ENCODE measurements around the gene MLST8.

MLST8 gene

DNA sequence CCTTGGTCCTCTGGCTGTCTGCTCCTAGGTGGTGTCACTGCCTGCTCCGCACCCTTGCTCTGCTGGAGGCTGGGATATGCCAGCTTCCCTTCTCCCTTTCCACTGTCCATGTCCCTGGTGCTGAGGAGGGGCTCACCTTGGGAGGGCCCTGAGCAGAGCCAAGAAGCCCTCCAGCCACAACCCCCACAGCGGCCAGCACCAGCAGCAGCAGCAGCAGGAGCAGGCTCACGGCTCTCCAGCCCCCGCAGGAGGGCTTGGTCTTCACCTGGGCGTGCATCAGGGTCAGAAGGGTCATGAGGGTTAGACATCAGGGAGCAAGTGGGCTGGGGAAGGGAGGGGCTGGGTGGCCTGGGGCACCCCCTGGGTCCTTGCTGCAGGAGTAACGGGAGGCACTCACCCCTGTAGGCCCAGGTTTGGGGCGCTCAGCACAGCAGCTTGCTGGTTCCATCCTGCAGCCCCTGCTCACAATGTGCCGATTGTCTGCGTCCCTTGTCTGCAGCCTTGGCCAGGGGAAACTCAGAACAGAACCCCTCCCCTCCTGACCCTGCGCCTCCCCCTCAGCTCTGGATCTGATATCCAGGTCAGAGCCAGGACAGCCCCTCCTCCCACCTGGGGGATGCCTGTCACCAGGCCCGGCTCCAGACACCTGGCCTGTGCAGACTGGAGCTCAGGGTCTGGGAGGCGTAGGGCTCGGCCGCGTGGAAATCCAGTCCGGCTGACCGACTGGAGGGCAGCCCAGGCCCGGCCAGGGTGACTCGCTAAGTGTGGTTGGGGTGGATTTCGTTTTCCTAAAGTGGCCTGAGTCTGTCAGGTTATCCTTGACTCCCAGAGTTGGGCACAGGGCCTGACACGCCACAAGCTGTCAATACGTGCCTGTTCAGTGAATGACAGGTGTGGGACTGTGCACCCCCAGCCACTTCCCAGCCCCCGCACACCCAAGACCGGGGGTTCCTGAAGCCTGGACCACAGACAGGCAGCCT, 5.4 kb downstream of the MLST8 start, which contains the start of gene BRICD5:
Gene BRICD5, minus strand, starts transcription at position 478 of the 980 bp plus-strand sequence. Its CDS starts 30 bp downstream, at position 448.
- no peak for DNase-seq

DNA sequence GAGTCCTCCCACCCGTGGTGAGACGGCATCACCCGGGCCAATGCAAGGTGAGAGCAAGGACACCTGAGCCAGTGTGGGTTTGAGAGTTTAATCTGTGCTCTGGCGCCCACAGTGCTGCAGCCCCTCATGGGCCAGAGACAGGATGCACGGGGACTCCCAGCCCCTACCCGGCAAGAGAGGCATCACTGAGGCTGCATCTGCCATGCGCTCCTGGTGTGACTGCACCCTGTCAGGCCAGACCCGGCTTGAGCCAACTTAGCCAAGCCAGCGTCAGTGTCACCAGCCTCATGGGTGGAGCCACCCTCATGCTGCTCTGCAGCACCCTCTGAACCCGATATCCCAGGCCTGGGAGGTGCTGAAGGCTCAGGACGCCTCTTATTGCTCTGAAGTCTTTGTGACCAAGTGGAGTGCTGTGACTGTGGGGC, 6.7 kb downstream of the MLST8 start:
- no peak for DNase-seq

DNA sequence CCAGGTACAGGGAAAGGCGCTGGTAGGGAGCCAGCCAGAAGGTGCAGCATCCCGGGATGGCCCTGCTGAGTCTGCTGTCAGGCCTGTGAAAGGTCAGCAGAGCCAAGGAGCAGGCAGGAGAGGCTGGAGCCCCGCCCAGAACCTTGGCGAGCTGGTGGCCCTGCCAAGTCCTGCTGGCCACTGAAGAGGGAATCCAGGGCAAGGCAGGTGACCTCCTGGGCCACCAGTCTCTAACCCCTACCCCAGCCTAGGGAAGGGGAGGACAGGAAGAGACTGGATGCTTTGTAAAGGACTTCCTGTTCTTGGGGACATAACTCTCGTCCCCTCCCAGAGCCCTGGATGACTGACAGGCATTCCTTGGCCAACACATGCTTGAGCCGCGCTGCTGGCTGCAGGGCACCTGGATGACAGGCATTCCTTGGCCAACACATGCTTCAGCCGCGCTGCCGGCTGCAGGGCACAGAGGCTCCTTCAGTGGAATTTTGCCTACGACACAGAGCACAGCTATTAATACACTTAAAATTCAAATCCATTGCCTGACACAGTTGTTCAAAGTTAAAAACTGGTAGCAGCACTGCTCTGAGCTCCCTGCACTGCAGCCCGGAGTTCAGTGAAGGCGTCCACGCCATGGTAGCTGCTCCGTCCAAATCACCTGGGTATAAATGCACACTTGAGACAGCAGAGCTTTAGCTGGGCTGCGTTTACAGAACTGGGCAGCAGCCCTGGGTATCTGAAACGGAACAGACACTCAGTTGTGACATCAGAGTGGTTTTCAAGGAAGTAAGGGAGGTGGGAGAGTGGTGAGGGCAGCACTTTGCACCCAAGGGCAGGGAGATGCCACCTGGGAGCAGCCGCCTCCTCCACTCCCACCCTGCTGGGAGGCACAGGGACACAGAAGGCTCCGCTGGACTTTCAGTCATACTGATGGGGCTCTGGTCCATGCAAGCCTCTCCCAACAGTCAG, 7.4 kb downstream of the MLST8 start:
- DNase-seq, result no peak

DNA sequence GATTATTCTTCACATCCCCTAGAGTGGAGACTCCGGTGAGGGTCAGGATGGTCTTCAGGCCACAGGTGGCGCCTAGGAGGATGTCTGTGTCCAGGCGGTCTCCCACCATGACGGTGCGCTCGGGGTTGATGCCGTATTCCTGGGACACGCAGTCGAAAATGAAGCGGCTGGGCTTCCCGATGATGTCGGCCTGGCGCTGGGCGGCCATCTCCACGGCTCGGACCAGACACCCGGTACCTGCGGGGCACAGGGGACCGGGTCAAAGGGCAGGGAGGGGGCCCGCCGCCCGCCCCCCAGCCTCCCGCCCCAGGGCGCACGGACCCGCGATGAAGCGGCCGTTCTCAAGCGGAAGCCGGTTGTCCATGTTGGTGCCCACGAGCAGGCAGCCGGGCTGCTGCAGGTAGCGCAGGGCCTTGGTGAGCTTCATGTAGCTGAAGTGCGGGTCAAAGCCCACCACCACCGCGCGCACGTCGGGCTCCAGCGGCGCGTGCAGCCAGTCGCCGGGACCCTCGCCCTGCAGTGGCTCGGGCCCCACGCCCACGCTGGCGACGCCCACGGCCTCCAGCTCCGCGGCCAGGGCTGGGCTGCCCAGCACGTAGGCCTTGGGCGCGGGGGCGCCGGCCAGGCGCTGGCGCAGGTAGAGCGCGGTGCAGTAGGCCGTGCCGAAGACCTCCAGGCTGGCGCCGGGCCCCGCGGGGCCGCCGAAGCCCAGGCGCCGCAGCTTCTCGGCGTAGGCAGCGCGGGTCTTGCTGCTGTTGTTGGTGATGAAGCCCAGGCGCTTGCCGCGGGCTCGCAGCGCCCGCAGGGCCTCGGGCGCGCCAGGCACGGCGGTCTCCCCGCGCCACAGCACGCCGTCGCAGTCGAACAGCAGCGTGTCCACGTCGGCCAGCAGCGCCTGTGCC, 8.8 kb downstream of the MLST8 start:
- DNase-seq, result no peak

DNA sequence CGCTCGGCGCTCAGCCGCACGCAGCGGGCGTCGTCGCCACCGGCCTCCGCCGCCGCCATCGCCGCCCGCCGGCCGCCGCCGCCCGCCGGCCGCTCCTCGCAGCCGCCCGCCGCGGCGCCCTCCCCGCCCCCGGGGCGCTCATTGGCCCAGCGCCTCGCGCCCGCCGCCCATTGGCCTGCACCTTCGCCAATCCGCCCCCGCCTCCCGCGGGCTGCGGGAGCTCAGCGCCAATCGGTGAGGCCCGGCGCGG, 9.4 kb downstream of the MLST8 start, which contains the start of gene PGP:
Gene PGP, minus strand, starts transcription at position 122 of the 250 bp plus-strand sequence. Its CDS starts 63 bp downstream, at position 59.
- no peak for DNase-seq

DNA sequence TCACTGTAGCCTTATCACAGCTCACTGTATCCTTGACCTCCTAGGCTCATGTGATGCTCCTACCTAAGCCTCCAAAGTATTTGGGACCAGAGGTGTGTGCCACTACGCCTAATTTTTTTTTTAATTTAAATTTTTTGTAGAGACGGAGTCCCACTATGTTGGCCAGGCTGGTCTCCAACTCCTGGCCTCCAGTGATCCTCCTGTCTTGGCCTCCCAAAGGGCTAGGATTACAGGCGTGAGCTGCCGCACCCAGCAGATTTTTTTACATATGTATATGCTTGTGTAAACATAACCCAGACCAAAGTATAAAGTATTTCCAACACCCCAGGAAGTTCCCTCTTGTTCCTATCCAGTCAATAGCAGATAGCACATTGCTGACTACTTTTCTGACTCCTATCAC, 11.1 kb downstream of the MLST8 start:
- DNase-seq, result no peak

DNA sequence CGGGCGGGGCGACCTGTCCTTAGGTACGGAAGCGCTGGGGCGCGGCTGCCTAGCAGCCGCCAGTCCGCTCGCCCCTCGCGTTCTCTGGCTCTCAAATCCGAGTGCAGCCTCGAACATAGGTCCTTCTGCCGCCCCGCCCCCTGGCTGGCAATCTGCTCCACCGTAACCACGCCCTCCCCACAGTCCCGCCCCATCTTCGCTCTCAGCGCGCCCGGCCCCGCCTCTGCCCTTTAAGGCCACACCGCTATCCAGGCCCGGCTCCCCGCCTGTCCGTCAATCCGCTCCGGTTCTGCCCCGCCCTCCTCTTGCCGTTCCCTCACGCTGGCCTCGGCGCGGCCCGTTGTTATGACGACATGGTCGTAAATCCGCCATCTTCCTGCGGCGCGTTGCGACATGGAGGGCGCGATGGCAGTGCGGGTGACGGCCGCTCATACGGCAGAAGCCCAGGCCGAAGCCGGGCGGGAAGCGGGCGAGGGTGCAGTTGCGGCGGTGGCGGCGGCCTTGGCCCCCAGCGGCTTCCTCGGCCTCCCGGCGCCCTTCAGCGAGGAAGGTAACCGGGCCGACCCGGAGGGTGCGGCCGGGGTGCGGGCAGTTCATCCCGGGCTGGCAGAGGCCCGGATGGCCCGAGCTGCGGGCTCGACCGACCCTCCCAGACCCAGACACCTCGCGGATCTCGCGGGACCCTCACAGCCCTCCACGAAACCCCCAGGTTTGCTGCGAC, 18.1 kb downstream of the MLST8 start, which contains the start of gene E4F1:
Gene E4F1, plus strand, starts transcription at position 371 of the 721 bp plus-strand sequence. Its CDS starts 23 bp downstream, at position 394.
- peak; percentile 97 for DNase-seq

DNA sequence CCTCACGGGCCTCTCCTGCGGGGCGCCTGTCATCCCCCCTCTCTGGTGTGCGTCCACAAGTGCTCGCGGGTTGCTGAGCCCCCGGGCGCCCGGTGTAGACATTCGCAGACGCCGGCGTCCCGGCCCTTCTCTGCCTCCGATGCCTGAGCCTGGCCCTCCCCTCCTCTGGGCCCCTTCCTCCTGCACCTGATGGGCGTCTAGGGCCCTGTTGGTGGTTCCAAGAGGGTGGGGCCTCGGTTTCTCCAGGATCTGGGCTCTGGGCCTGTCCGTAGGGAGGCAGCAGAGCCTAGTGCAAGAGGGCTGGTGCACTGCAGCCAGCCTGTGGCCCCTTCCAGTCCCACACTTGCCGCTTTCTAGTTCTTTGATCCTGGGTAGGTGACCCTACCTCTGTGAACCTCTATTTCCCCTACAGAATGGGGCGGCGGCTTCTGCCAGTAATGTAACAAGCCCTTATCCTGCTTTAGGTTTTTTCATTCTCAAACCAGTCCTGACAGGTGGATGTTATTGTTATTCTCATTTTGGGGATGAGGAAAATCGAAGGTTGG, 18.8 kb downstream of the MLST8 start:
- no peak for DNase-seq

DNA sequence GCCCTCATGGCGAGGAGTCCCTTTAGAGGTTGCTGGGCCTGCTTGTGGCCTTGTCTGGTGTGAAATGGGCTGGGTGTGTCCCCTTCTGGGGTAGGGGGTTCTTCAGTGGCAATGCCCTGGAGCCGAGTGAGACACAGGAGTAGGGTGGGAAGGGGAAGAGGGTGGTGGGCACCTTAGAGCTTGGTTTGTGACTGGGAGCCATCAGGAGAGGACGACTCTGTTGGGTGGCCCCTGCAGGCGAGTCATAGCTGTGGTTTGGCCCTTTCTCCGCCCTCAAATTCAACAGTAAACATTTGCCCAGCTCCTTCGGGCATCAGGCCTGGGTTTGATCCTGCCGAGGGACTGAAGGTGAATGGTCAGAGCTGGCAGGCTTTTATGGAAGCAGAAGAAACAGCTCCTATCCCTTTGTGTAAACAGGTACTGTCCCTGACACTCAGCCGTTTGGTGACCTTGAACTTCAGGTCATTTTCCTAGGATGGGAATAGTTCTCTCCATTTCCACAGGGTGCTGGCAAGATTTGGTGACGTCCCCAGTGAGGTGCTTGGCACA, 21.1 kb downstream of the MLST8 start:
- no peak for DNase-seq

DNA sequence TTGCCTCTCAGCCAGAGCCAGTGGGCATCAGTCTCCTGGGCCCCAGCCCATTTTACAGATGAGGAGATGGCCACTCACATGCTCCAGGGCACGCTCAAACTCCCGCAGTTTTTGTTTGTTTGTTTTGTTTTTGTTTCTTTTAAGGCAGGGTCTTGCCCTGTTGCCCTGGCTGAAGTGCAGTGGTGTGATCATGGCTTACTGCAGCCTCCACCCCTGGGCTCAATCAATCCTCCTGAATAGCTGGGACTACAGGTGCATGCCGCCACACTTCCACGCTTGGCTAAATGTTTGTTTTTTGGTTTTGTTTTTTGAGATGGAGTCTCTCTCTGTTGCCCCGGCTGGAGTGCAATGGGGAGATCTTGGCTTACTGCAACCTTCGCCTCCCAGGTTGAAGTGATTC, 21.7 kb downstream of the MLST8 start:
- no peak for DNase-seq

DNA sequence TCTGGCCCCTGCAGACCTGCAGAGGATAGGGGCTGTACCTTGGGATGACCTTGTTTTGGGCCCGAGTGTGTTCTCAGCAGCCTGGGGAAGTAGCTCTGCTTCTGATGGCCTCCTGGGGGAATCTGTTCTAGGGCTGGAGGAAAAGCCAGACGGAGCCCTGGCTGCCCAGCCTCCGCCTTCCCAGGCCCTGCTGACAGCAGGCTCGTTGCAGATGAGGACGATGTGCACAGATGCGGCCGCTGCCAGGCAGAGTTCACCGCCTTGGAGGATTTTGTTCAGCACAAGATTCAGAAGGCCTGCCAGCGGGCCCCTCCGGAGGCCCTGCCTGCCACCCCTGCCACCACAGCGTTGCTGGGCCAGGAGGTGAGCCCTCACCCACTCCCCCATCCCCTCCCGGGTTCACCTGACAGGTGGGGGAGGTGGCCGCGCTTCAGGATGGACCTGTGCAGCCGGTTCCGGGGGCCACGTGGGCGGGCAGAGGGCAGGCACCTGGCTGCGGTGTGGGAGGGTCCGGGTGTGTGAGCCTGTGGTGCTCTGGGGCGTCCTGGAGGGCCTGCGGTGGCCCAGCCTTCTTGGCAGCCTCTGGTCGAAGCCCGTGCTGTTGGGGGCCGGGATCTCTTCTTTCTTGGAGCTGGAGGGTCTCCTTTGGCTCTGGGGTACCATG, 23.0 kb downstream of the MLST8 start:
- DNase-seq, result no peak

DNA sequence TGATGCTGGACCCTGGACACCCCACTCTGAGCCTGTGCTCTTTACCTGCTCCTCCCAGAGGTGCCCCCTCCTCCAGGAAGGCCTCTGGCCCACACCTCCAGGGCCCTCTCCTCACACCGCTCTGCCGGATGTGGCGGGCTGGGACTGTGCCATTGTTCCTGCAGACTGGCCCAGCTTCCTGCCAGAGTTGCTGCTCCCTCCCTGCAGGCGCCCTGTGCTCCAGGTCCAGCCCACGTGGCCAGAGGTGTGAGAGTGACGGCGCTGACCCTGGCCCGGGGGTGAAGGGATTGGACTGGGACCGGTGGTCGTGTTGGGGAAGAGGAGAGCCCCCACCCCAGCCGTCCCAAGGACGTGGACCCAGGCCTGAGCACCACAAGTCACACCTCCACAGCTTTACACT, 23.8 kb downstream of the MLST8 start:
- no peak for DNase-seq

DNA sequence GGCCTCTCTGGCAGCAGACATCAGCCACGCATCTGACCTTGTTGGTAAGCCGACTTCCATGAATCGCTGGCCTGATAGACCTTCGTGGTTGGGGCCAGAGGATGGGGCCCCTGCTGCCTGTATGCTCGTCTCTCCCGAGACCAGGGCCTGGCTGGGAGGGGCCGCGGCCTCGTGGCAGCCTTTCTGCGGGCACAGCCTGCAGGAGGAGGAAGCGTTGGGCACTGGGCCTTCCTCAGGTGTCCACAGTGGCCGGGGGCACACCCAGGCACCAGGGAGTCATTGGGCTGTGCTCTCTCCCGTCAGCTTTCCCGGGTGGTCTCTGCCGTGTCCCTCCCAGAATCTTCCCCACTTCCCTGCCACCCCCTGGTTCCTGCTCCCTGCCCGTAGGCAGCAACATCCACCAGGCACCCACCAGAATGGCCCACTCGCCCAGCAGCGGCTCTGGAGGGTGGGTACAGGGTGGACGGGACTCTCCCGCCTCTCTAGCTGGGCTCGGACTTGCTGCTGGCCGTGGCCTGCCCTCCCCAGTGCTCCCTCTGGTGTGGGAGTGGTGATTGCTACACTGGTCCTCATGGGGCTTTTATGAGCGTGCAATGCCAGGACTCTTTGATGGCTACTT, 24.5 kb downstream of the MLST8 start:
- DNase-seq, result no peak

DNA sequence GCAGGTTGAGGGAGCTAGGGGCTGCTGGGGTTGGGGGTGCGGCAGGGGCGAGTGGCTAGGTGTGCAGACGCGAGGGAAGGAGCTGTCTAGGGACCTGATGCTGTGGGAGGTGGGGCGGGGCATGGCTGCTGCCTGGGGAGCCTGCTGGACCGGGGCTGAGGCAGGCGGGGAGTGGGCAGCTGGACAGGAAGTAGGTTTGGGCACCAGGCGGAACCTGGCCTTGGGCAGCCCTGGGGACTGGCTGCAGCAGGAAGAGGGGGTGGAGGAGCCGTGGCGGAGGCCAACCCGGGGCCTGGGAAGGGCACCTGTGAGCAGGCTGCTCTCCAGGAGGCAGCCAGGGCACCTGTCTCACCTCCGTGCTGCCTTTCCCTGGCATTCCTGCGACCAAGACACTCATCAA, 25.1 kb downstream of the MLST8 start:
- DNase-seq, result no peak

DNA sequence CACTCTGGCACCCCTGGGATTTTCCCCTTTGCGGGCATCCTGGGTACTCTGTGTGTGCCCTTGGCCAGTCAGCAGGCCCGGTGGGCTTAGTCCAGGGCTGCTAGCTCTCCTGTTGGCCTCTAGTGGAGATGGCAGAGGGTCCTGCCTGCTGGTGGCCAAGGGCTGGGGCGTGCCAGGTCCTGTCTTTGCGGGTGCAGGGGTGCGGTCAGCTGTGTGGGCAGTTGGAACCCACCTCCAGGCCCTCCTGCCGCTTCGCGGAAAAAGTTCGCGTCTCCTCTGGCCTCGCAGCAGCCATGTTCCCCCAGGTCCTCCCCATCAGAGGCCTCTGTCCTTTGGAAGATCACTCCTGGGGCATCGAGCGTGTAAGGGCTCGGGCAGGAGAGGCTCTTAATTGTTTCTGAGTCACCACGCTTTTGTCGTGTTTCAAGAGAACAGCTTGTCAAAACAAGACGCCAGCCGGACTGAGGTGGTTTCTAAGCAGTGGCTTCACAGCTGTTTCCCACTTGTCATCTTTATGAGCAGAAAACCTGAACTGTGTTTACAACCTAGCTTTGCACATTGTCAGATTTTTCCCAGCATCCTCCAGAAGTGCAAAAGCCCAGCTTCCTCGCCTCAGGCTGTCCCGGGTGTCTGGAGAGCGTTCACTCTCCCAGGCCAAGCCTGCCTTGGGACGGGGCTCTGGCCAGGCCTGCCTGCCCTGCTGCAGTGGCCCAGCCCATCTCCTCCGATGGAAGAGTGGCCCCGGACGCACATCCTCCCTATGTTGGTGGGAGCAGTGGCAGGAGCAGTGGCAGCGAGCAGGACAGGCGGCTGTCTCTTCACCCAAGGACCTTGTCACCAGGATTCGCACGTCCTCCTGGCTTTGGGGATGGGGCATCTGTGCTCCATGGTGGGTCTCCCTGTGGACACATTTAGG, 26.0 kb downstream of the MLST8 start:
- no peak for DNase-seq

DNA sequence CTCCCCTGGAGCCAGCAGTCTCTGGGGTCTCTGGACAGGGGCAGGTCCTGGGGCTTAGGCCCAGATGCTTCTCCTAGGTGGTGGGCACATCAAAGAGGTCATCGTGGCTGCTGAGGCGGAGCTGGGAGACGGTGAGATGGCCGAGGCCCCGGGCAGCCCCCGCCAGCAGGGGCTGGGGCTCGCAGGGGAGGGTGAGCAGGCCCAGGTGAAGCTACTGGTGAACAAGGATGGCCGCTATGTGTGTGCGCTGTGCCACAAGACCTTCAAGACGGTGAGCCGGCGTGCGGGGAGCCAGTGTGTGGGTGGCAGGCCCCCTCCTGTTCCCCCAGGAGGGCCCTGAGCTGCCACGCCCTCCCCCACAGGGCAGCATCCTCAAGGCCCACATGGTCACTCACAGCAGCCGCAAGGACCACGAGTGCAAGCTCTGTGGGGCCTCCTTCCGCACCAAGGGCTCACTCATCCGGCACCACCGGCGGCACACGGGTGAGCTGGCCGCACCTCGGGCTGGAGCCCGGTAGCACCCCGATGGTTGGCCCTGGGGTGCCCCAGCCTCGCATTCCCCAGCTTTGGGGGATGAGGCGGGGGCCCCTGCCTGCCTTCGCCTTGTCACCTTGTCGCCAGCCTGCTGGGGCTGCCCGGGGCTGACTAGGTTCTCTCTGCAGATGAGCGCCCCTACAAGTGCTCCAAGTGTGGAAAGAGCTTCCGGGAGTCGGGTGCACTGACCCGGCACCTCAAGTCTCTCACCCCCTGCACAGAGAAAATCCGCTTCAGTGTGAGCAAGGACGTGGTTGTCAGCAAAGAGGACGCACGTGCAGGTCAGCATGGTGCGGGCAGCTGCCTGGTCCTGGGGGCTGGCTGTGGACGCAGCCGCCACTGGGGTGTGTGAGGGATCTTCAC, 27.1 kb downstream of the MLST8 start:
- no peak for DNase-seq

DNA sequence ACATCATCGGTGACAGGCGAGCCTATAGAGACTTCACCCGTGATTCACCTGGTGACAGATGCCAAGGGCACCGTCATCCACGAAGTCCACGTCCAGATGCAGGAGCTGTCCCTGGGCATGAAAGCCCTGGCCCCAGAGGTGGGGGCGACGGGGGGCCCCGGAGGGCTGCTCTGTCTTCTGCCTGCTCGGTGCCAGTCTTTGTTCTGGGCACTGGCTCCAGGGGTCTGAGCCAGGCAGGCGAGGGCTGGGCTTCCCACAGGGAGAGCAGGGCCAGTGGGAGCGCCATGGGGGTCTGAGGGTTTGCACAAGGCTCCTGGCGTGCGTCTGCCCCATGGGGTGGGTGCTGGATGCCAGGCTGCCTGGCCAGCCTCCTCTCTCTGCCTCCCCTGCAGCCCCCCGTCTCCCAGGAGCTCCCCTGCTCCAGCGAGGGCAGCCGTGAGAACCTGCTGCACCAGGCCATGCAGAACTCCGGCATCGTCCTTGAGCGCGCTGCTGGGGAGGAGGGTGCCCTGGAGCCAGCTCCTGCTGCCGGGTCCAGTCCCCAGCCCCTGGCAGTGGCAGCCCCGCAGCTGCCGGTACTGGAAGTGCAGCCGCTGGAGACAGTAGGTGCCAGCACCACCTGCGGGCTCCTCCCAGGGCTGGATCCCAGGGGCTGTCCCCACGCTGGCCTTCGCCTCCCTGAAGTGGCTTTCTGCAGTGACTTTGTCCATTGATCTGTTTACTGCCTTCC, 28.0 kb downstream of the MLST8 start:
- no peak for DNase-seq
